GM23338 (cell line): Measurements from ENCODE around the gene SPRR1A. TPM values are rescaled to one million over a fixed set of nuclear protein-coding genes. Genes with fewer than 3 reads are reported as not detected.

ENCODE experiments used
- ATAC-seq: fragments of 200-7000 bp; cut with Tn5 transposase; 3 replicates; pipeline ENCODE4 v1.9.1; 2020
- DNase-seq: peaks from one replicate; pipeline ENCODE4 v3.0.0-alpha.2; 2015; ENCODE audit warnings: low spot score
- H2AFZ ChIP-seq: fragments of 200-600 bp; sonication (generic); 2 replicates; pipeline ENCODE4 v1.8.0; 2016; ENCODE audit warnings: antibody characterized with exemption, mild to moderate bottlenecking, moderate library complexity
- H3F3A ChIP-seq: fragments of 200-600 bp; sonication (generic); replicated peaks from 2 replicates; pipeline ENCODE4 v1.8.0; 2017; ENCODE audit warnings: antibody characterized with exemption, mixed run types, low read depth
- H3K27ac ChIP-seq: fragments of 200-600 bp; sonication (generic); 2 replicates; pipeline ENCODE4 v1.6.1; 2016; ENCODE audit warnings: low read depth
- H3K27me3 ChIP-seq: fragments of 200-600 bp; sonication (generic); 2 replicates; pipeline ENCODE4 v1.8.0; 2016; ENCODE audit warnings: mild to moderate bottlenecking, mixed run types, moderate library complexity; ENCODE audit not compliant: insufficient read depth
- H3K36me3 ChIP-seq: fragments of 200-600 bp; sonication (generic); 2 replicates; pipeline ENCODE4 v1.8.0; 2016; ENCODE audit warnings: mild to moderate bottlenecking; ENCODE audit not compliant: insufficient read depth
- H3K4me1 ChIP-seq: fragments of 200-600 bp; sonication (generic); 2 replicates; pipeline ENCODE4 v1.8.0; 2016; ENCODE audit warnings: mild to moderate bottlenecking, moderate library complexity; ENCODE audit not compliant: insufficient read depth
- H3K4me2 ChIP-seq: fragments of 200-600 bp; sonication (generic); 2 replicates; pipeline ENCODE4 v1.7.1; 2017; ENCODE audit warnings: mixed run types
- H3K4me3 ChIP-seq: fragments of 200-600 bp; sonication (generic); 2 replicates; pipeline ENCODE4 v1.6.1; 2016; ENCODE audit warnings: mixed run types
- H3K79me2 ChIP-seq: fragments of 200-600 bp; sonication (generic); replicated peaks from 2 replicates; pipeline ENCODE4 v1.8.0; 2017; ENCODE audit warnings: mild to moderate bottlenecking; ENCODE audit not compliant: insufficient read depth
- H3K9me2 ChIP-seq: fragments of 200-600 bp; sonication (generic); 2 replicates; pipeline ENCODE4 v1.8.0; 2017; ENCODE audit not compliant: insufficient read depth
- H4K20me1 ChIP-seq: fragments of 200-600 bp; sonication (generic); replicated peaks from 2 replicates; pipeline ENCODE4 v1.8.0; 2017; ENCODE audit warnings: mild to moderate bottlenecking; ENCODE audit not compliant: insufficient read depth
- H3K27ac Mint-ChIP-seq: 2 replicates; pipeline ENCODE4 v1.8.0; 2020; ENCODE audit warnings: inconsistent platforms, mild to moderate bottlenecking, moderate library complexity, mixed read lengths
- H3K27me3 Mint-ChIP-seq: 3 replicates; pipeline ENCODE4 v1.8.0; 2022; ENCODE audit warnings: low read depth, mild to moderate bottlenecking, moderate library complexity, mixed read lengths, inconsistent platforms; ENCODE audit not compliant: insufficient read depth, poor library complexity
- H3K36me3 Mint-ChIP-seq: 3 replicates; pipeline ENCODE4 v1.8.0; 2021; ENCODE audit warnings: low read depth, mild to moderate bottlenecking, inconsistent platforms, moderate library complexity, mixed read lengths
- H3K4me1 Mint-ChIP-seq: 3 replicates; pipeline ENCODE4 v1.8.0; 2020; ENCODE audit warnings: mild to moderate bottlenecking, inconsistent platforms, mixed read lengths
- H3K4me3 Mint-ChIP-seq: 3 replicates; pipeline ENCODE4 v1.8.0; 2021; ENCODE audit warnings: moderate library complexity, mild to moderate bottlenecking, inconsistent platforms, mixed read lengths
- H3K9me3 Mint-ChIP-seq: 3 replicates; pipeline ENCODE4 v1.8.0; 2020; ENCODE audit warnings: moderate library complexity, mild to moderate bottlenecking, inconsistent platforms, mixed read lengths
- CREB1 ChIP-seq: fragments of 250-450 bp; sonication (Bioruptor Pico); IDR thresholded peaks from 2 replicates; pipeline ENCODE4 v1.5.0; 2020; ENCODE audit warnings: low read depth, mild to moderate bottlenecking, moderate library complexity
- STAT1 ChIP-seq: IDR thresholded peaks from one replicate; pipeline ENCODE4 v1.6.1; 2016; ENCODE audit warnings: antibody characterized with exemption; ENCODE audit not compliant: unreplicated experiment
- polyA plus RNA-seq: library from polyadenylated mRNA; unstranded; fragments of >200 nt; fragmentation: Nextera tagmentation; extraction: Ambion mirVana; gene quantifications from 2 replicates; pipeline ENCODE4 v1.2.1, GENCODE V29; 2016
- total RNA-seq: library from RNA; depleted of rRNA; stranded (reverse); fragments of >200 nt; shearing (Covaris generic); gene quantifications from 2 replicates; pipeline ENCODE4 v1.2.3, GENCODE V29; 2014
- TF ChIP-seq, protein P1 (sequence below), 2 experiments: fragments of 200-600 bp in 1 of 2; sonication (generic) in 1 of 2; conservative IDR thresholded peaks; 2 replicates each; pipeline versions ENCODE4 v1.5.1 to v1.6.1; 2016 to 2017; ENCODE audit warnings: antibody characterized with exemption in 2 of 2, low read depth in 2 of 2, mild to moderate bottlenecking in 2 of 2, moderate library complexity in 1 of 2
- TF ChIP-seq, protein P2 (sequence below): fragments of 250-450 bp; sonication (Bioruptor Pico); IDR thresholded peaks from 2 replicates; pipeline ENCODE4 v1.5.0; 2020; ENCODE audit warnings: mild to moderate bottlenecking, moderate library complexity

SPRR1A gene
- total and polyA plus RNA-seq, 2 experiments from 2014 or later = not detected

DNA sequence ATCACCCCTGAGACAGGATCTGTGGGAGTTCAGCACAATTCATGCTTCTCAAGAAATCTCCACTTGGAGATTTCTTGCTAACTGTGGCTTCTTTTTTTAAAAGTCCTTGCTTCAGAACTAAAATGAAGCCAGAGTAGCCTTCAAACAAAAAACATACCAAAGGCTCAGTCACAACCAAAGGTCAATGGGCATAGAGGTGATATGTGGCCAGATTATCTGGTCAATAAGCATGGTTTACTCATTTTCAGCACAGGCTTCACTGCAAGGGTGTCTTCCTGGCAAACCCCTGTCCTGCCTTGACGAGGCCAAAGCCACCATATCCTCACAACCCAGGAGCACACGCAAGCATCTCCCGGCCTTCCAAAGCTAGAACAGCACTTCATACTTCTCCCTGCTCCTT lies 24.6 kb upstream of the SPRR1A start:
- H3K79me2 ChIP-seq = no peaks in the 10 kb centered on the region

More for the DNA sequence above, 24.6 kb upstream of the SPRR1A start:
- Histone ChIP-seq H3K27me3 (no peaks in the 10 kb centered on the region), H3K27ac (no peak overlapping the region), H3K4me3 (no peak overlapping the region), H4K20me1 (no peaks in the 10 kb centered on the region), H3K36me3 (no peaks in the 10 kb centered on the region), H3K4me1 (no peaks in the 10 kb centered on the region), H3K4me2 (no peak overlapping the region), H3K9me2 (peaks cover 11% of the 10 kb centered on the region), H2AFZ (no peak overlapping the region), H3F3A (no peaks in the 10 kb centered on the region)
- TF ChIP-seq, protein P1, sequence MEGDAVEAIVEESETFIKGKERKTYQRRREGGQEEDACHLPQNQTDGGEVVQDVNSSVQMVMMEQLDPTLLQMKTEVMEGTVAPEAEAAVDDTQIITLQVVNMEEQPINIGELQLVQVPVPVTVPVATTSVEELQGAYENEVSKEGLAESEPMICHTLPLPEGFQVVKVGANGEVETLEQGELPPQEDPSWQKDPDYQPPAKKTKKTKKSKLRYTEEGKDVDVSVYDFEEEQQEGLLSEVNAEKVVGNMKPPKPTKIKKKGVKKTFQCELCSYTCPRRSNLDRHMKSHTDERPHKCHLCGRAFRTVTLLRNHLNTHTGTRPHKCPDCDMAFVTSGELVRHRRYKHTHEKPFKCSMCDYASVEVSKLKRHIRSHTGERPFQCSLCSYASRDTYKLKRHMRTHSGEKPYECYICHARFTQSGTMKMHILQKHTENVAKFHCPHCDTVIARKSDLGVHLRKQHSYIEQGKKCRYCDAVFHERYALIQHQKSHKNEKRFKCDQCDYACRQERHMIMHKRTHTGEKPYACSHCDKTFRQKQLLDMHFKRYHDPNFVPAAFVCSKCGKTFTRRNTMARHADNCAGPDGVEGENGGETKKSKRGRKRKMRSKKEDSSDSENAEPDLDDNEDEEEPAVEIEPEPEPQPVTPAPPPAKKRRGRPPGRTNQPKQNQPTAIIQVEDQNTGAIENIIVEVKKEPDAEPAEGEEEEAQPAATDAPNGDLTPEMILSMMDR (conservative IDR thresholded peaks at IDR 0.05; ENCODE audit: low read depth in 2 of 2) = no peak
- TF ChIP-seq CREB1 = no peak
- no peak for TF ChIP-seq STAT1
- TF ChIP-seq, protein P2, sequence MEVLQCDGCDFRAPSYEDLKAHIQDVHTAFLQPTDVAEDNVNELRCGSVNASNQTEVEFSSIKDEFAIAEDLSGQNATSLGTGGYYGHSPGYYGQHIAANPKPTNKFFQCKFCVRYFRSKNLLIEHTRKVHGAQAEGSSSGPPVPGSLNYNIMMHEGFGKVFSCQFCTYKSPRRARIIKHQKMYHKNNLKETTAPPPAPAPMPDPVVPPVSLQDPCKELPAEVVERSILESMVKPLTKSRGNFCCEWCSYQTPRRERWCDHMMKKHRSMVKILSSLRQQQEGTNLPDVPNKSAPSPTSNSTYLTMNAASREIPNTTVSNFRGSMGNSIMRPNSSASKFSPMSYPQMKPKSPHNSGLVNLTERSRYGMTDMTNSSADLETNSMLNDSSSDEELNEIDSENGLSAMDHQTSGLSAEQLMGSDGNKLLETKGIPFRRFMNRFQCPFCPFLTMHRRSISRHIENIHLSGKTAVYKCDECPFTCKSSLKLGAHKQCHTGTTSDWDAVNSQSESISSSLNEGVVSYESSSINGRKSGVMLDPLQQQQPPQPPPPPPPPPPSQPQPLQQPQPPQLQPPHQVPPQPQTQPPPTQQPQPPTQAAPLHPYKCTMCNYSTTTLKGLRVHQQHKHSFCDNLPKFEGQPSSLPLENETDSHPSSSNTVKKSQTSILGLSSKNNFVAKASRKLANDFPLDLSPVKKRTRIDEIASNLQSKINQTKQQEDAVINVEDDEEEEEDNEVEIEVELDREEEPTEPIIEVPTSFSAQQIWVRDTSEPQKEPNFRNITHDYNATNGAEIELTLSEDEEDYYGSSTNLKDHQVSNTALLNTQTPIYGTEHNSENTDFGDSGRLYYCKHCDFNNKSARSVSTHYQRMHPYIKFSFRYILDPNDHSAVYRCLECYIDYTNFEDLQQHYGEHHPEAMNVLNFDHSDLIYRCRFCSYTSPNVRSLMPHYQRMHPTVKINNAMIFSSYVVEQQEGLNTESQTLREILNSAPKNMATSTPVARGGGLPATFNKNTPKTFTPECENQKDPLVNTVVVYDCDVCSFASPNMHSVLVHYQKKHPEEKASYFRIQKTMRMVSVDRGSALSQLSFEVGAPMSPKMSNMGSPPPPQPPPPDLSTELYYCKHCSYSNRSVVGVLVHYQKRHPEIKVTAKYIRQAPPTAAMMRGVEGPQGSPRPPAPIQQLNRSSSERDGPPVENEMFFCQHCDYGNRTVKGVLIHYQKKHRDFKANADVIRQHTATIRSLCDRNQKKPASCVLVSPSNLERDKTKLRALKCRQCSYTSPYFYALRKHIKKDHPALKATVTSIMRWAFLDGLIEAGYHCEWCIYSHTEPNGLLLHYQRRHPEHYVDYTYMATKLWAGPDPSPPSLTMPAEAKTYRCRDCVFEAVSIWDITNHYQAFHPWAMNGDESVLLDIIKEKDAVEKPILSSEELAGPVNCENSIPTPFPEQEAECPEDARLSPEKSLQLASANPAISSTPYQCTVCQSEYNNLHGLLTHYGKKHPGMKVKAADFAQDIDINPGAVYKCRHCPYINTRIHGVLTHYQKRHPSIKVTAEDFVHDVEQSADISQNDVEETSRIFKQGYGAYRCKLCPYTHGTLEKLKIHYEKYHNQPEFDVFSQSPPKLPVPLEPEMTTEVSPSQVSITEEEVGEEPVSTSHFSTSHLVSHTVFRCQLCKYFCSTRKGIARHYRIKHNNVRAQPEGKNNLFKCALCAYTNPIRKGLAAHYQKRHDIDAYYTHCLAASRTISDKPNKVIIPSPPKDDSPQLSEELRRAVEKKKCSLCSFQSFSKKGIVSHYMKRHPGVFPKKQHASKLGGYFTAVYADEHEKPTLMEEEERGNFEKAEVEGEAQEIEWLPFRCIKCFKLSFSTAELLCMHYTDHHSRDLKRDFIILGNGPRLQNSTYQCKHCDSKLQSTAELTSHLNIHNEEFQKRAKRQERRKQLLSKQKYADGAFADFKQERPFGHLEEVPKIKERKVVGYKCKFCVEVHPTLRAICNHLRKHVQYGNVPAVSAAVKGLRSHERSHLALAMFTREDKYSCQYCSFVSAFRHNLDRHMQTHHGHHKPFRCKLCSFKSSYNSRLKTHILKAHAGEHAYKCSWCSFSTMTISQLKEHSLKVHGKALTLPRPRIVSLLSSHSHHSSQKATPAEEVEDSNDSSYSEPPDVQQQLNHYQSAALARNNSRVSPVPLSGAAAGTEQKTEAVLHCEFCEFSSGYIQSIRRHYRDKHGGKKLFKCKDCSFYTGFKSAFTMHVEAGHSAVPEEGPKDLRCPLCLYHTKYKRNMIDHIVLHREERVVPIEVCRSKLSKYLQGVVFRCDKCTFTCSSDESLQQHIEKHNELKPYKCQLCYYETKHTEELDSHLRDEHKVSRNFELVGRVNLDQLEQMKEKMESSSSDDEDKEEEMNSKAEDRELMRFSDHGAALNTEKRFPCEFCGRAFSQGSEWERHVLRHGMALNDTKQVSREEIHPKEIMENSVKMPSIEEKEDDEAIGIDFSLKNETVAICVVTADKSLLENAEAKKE = no peak
- DNase-seq (no peak), ATAC-seq (no peak)
- no peaks in the 10 kb centered on the region; the same call in 2 of the 3 replicates for H3K36me3 Mint-ChIP-seq
- H3K9me3 Mint-ChIP-seq = 0 out of 3 replicates have a peak, but pooled peaks cover 4% of the 10 kb centered on the region
- H3K4me1 Mint-ChIP-seq = no peaks in the 10 kb centered on the region
- no peak overlapping the region for H3K27ac Mint-ChIP-seq
- H3K27me3 Mint-ChIP-seq = no peaks in the 10 kb centered on the region
- H3K4me3 Mint-ChIP-seq = no peak overlapping the region
